KG1 (cell line): ENCODE data around the gene CD300LG.

Experiments
- DNase-seq: peaks from one replicate; lab custom pipeline; 2025; lab: John Stamatoyannopoulos, UW

CD300LG gene

GRCh38 chr17:43907425-43907981 lies 60.5 kb downstream of the CD300LG start, which contains the start of gene MPP2:
MPP2 (minus strand) TSS chr17:43907536; CDS start chr17:43904460, 3,076 bp downstream.
- DNase-seq: peak; percentile 27

- no peak for DNase-seq
Measured at GRCh38 chr17:43907998-43908721, 61.2 kb downstream of the CD300LG start.

GRCh38 chr17:43909537-43910231 lies 62.7 kb downstream of the CD300LG start:
- no peak for DNase-seq

GRCh38 chr17:43911904-43912303 lies 64.9 kb downstream of the CD300LG start:
- no peak for DNase-seq

GRCh38 chr17:43912635-43913304 lies 65.8 kb downstream of the CD300LG start:
- no peak for DNase-seq
